OCI-LY7 (cell line): Measurements from ENCODE around the gene NME3.

Source experiments
- CTCF ChIP-seq: fragments of 200-600 bp; sonication (generic); conservative IDR thresholded peaks from 2 replicates; pipeline ENCODE4 v1.5.1; 2014; ENCODE audit warnings: mild to moderate bottlenecking, antibody characterized with exemption, low read length, moderate library complexity, mixed read lengths
- EZH2phosphoT487 ChIP-seq: fragments of 200-600 bp; sonication (generic); IDR thresholded peaks from 2 replicates; pipeline ENCODE4 v1.6.1; 2018; ENCODE audit warnings: low read depth, borderline replicate concordance, mild to moderate bottlenecking, mixed run types, antibody characterized with exemption, low read length, moderate library complexity, mixed read lengths

- no peak for TF ChIP-seq CTCF
- TF ChIP-seq EZH2phosphoT487: no peak
Observed at GRCh38 chr16:1765826-1766225, 5.5 kb downstream of the NME3 start.
